Hematopoietic multipotent progenitor cell treated with erythropoietin and hydrocortisone succinate and interleukin-3 and kit ligand, for 8 days (in vitro differentiated cells): ENCODE results near the gene C1GALT1.
A peak's percentile ranks its signal among the peaks of the same experiment; 100 is the strongest.
"Not testable (repeated sequence)": the region's sequence is repeated elsewhere in the genome, so short reads cannot be mapped to it uniquely, and the experiment has no call there.

ENCODE experiments used
- DNase-seq: peaks from one replicate; pipeline ENCODE4 v3.0.0-alpha.2; 2015

The C1GALT1 gene

GRCh38 chr7:7182156-7183060 is at the start of gene C1GALT1:
Gene C1GALT1 (plus strand): TSS chr7:7182544. CDS start chr7:7234320, 51,776 bp downstream.
- DNase-seq, result peak; percentile 97

DNA sequence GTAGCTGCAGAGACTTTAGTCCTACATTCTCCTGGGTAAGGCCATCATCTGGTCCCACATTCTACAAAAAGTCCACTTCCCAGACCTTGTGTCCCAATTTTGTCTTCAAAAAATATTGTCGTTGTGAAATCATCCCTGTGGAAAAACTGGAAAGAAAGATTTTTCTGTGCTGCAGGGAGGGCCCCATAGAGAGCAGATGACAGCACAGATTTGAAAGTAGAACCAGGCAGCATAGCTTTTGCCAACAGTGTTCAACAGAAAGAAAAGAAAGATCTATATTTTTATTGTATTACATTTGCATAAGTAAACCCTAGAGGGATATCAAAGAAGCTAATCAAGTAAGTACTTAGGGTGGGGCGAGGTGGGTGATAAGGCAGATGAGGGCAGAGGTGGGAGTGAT is 48.3 kb upstream of the C1GALT1 start:
- DNase-seq, result no peak

DNA sequence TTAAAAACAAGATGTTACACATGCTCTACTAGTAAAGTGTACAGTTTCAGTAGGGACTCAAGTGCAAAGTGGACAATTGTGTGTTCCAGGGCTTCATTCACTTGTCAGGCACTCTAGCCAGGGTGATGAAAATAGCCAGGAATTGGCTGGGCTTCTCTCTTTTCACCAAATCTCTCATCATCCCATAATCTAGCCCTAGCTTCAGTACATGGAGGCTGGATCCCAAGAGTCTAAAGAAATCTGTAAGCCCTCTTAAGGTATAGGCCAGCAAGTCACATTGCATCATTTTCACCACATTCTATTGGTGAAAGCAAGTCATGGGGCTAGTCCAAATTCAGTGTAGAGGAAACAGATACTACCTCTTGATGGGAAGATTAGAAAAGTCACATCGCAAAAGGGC is 47.3 kb upstream of the C1GALT1 start:
- DNase-seq, result no peak

DNA sequence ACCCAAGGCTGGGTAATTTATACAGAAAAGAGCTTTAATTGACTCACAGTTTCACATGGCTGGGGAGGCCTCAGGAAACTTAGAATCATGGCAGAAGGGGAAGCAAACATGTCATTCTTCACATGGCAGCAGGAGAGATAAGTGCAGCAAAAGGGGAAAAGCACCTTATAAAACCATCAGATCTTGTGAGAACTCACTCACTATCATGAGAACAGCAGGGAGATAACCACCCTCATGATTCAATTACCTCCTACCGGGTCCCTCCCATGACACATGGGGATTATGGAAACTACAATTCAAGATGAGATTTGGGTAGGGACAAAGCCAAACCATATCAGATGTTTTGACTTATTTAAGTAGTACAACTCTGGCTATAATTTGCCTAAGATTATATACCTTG is 46.4 kb upstream of the C1GALT1 start:
- DNase-seq, result not testable (repeated sequence)

DNA sequence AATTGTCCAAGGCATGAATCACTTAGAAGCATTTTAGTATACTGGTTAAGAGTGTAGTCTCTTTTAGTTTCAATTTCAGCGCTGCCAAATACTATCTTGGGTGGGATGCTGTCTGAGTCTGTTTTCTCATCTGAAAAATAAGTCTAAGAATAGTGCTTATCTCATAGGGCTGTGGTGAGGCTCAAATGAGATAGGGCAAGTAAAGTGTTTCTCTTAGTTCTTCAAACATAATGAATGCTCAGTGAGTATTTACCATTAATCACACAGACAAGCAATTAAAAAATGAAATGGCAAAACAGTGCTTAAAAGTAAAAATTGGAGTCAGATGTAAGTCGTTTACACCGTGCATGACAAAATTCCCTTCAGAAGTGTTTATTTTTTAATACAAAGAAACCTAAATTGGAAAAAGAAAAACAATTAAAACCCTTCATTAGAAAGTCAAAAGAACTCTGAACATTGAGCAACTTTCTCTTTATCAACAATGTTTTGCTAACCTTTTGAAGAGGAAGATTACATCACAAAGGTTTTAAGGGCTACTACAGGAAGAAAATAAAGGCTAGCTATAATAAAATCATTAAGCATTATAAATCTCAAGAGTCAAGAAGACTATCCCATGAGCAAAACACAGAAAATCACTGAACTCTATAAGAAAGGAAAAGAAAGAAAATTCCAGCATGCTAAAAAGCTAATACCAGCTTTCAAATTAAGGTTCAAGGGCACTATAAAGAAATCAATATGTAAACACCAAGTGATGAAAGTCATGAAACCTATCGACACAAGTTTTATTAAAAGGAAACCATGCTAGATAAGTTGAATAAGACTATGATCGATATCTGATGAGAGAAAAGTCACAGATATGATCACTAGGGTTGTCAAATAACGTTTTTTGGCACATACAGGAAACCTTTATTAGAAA is 45.6 kb upstream of the C1GALT1 start:
- peak; percentile 89 for DNase-seq

- DNase-seq, result no peak
Measured at GRCh38 chr7:7138897-7139296, 43.4 kb upstream of the C1GALT1 start.

DNA sequence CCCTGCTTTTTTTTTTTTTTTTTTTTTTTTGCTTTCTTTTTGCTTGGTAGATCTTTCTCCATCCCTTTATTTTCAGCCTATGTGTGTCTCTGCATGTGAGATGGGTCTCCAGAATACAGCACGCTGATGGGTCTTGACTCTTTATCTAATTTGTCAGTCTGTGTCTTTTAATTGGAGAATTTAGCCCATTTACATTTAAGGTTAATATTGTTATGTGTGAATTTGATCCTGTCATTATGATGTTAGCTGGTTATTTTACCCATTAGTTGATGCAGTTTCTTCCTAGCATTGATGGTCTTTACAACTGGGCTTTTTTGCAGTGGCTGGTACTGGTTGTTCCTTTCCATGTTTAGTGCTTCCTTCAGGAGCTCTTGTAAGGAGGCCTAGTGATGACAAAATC is 38.9 kb upstream of the C1GALT1 start:
- DNase-seq, result not testable (repeated sequence)

- not testable (repeated sequence) for DNase-seq
Measured at GRCh38 chr7:7145151-7145550, 37.2 kb upstream of the C1GALT1 start.

- no peak for DNase-seq
Measured at GRCh38 chr7:7146837-7147236, 35.5 kb upstream of the C1GALT1 start.

GRCh38 chr7:7148798-7149481 is 33.4 kb upstream of the C1GALT1 start:
- DNase-seq, result peak; percentile 89

DNA sequence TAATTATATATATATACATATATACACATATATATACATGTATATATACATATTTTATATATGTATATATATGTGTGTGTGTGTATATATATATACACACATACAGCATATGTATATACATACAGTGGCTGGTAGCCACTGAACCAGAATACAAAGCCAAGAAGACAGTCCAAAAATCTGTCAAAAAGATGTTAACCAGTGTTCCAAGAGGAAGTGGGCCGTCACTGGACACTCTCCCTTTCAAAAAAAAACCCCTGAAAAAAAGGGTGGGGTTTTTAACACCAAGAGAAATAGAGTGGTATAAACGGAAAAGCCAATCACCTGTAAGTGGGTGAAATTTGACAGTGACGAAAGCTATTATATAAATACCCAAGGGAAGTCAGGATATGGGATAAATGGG is 31.1 kb upstream of the C1GALT1 start:
- DNase-seq, result no peak

DNA sequence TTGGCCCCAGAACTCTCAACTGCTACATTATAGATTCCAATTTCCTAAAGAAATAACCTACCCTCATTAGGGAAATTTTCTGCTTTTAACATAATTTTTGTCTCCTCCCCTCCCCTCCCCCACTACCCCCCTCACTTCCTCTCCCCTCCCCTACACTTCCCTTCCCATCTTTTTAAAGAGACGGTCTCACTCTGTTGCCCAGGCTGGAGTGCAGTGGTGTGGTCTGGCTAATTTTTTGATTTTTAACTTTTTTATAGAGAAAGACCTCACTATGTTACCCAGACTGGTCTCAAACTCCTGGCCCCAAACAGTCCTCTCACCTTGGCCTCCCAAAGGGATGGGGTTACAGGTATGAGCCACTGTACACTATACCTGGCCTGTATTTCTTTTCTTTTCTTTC is 30.5 kb upstream of the C1GALT1 start:
- no peak for DNase-seq

DNA sequence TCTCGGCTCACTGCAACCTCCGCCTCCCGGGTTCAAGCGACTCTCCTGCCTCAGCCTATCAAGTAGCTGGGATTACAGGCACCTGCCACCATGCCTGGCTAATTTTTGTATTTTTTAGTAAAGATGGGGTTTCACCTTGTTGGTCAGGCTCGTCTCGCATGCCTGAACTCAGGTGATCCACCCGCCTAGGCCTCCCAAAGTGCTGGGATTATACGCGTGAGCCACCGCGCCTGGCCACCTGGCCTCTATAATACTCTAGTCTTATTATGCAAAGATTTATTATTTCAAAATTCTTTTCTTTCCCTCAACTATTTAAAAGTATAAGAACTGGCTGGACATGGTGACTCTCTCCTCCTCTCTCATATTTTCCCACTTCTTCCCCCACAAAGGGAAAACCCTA is 30.0 kb upstream of the C1GALT1 start:
- no peak for DNase-seq

DNA sequence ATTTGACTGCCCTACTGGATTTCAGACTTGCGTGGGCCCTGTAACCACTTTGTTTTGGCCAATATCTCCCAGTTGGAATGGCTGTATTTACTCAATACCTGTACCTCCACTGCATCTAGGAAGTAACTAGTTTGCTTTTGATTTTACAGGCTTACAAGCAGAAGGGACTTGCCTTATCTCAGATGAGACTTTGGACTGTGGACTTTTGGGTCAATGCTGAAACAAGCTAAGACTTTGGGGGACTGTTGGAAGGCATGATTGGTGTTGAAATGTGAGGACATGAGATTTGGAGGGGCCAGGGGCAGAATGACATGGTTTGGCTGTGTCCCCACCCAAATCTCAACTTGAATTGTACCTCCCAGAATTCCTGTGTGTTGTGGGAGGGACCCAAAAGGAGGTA is 28.0 kb upstream of the C1GALT1 start:
- DNase-seq, result not testable (repeated sequence)

DNA sequence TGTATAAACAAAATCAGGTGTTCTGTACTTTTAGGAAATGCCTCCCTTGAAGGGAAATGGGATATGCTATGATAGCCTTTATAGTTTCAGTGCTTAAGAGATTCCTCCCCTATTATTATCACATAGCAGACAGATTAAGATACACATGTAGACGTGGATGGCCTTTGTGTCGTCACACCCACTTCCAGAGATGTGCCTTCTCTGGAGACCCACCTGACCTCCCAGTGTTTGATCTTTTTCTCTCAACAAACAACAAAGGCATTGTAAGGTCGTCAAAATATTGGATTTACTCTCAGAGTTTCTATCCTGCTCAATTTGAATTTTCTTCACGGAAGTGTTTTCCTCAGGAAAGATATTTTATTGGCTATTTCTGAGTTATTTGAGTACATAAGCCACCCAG is 25.7 kb upstream of the C1GALT1 start:
- peak; percentile 58 for DNase-seq

DNA sequence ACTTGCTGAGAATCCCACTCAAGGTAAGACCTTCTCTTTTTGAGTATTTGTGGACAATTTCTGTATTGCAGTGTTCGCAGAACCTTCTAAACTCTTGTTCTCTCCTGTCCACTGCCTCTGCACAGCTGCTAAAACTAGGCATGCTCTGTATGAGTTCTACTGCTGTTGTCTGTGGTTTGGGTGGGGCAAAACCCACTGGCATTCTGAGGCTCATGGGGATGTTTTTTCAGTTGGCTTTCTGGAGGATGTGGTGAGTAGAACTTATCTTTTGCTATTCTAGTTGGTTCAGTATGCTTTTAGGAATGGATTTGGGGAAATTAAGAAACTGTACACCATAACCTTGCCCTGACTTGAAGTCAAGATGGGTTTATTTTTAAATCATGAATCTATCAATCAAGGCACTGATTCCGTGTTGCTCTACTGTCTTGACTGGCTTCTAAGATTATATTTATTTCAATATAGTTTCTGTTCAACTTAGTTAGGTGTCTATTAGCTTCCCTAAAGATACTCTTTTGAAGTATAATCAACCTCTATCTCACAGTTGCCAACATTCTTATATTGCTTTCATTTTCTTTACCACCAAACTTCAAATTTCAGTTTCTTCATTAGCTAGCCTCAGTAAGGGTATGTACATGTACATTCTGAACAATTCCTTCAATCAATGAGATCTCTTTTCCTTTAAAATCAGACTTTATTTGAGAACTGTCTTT is 25.0 kb upstream of the C1GALT1 start:
- DNase-seq, result peak; percentile 94

DNA sequence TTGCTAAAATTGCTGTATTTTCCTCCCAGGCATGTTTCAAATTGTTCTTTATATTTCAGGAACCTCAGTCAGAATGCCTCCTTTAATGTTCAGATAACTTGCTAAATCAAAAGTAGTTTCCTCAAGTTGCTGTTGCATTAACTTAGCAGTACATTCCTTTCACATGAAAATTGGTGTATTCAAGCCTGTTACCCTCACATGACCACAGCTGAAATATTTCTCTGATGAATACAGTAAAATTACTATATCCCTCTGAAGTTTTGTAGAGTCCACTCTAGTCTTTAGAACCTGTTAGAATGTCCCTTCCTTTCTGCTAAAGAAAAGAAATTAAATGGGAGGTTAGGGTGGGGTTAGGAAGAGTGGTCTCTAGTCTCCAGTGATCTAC is 24.5 kb upstream of the C1GALT1 start:
- no peak for DNase-seq

- DNase-seq, result peak; percentile 30
Measured at GRCh38 chr7:7159063-7159658, 23.2 kb upstream of the C1GALT1 start.

DNA sequence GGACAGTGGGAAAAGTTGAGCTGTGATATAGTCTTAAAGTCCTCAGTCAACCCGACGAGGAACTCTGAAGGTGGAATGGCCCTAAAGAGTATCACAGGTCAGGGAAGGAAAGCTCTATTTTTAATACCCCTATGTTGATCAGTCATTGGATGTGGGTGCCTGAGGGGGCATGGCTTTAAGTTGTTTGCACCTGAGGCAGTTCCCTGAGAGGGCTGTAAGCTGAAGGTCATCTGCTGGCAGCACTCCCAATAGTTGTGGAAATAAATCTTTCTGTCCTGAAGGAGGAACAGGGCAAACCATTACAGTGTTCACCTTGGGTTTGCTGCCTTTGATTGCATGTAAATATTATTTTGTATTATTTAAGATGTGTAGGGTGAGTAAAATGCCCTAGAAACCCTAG is 17.8 kb upstream of the C1GALT1 start:
- no peak for DNase-seq

DNA sequence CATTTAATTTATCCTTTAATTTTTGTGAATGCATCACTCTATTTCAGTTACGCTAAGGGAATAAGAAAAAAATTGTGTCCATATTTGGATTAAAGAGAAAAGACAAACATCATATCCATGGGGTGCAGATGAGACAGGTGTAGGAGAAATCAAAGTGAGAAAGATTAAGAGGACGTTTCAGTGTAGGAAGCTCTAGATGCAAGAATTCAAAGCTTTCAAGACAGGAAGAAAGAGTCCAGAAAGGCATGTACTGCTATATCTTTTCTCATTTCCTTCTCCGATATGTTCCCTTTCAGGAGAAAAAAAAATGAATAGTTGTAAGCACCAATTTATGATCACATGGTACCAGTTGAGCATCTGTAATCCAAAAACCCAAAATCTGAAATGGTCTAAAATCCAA is 17.0 kb upstream of the C1GALT1 start:
- DNase-seq, result no peak

GRCh38 chr7:7166318-7166717 is 16.0 kb upstream of the C1GALT1 start:
- peak; percentile 31 for DNase-seq

DNA sequence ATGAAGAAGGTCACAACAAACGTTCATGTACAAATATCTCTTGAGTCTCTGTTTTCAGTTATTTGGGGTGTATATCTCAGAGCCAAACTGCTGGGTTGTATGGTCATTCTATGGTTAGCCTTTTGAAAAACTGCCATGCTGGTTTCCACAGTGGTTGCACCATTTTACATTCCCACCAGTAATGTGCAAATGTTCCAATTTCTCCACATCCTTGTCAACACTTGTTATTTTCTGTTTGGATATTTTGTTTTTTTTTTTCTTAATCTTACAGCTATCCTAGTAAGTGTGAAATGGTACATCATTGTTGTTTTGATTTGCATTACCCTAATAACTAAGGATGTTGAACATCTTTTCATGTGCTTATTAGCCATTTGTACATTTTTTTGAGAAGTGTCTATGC is 13.0 kb upstream of the C1GALT1 start:
- no peak for DNase-seq
